Osteoblast (primary cell): Measurements from ENCODE around the gene LAMA4. TPM values are rescaled to one million over a fixed set of nuclear protein-coding genes. Genes with fewer than 3 reads are reported as not detected.

Experiments
- DNase-seq: peaks from one replicate; pipeline ENCODE4 v3.0.0; 2011; ENCODE audit warnings: low spot score, mixed read lengths; ENCODE audit not compliant: insufficient read length; ENCODE audit errors: missing footprints
- H2AFZ ChIP-seq: 2 replicates; pipeline ENCODE4 v1.6.0; 2011; ENCODE audit warnings: mild to moderate bottlenecking, low read length
- H3K27ac ChIP-seq: 2 replicates; pipeline ENCODE4 v1.5.1; 2011; ENCODE audit warnings: mild to moderate bottlenecking, low read depth, low read length, moderate library complexity
- H3K27me3 ChIP-seq: 2 replicates; pipeline ENCODE4 v1.6.0; 2012; ENCODE audit warnings: mild to moderate bottlenecking, control low read depth, inconsistent platforms, low read length, moderate library complexity; ENCODE audit not compliant: insufficient read depth
- H3K36me3 ChIP-seq: 2 replicates; pipeline ENCODE4 v1.5.1; 2011; ENCODE audit warnings: mild to moderate bottlenecking, low read length, control low read depth, moderate library complexity; ENCODE audit not compliant: insufficient read depth
- H3K4me1 ChIP-seq: 2 replicates; pipeline ENCODE4 v1.5.1; 2011; ENCODE audit warnings: mild to moderate bottlenecking, low read length, control low read depth, moderate library complexity; ENCODE audit not compliant: insufficient read depth
- H3K4me2 ChIP-seq: 2 replicates; pipeline ENCODE4 v1.6.0; 2011; ENCODE audit warnings: mild to moderate bottlenecking, low read length; ENCODE audit not compliant: insufficient read depth
- H3K4me3 ChIP-seq: fragments of 200-600 bp; sonication (generic); 3 replicates; pipeline ENCODE4 v1.5.1; 2012; ENCODE audit warnings: mild to moderate bottlenecking, low read length, inconsistent platforms; ENCODE audit not compliant: insufficient read depth
- H3K79me2 ChIP-seq: 2 replicates; pipeline ENCODE4 v1.6.0; 2012; ENCODE audit warnings: mild to moderate bottlenecking, low read length, control low read depth, inconsistent platforms; ENCODE audit not compliant: insufficient read depth
- H3K9me3 ChIP-seq: 2 replicates; pipeline ENCODE4 v1.5.1; 2011; ENCODE audit warnings: low read depth, low read length, control low read depth
- H4K20me1 ChIP-seq: 2 replicates; pipeline ENCODE4 v1.6.0; 2012; ENCODE audit warnings: mild to moderate bottlenecking, low read length, control low read depth; ENCODE audit not compliant: insufficient read depth
- CTCF ChIP-seq: IDR thresholded peaks from 2 replicates; pipeline ENCODE4 v1.5.1; 2011; ENCODE audit warnings: mild to moderate bottlenecking, low read depth, low read length, moderate library complexity; ENCODE audit errors: extremely low read depth
- total RNA-seq: library from RNA; depleted of rRNA; stranded (reverse); fragments of >200 nt; gene quantifications from 2 replicates; pipeline ENCODE4 v1.2.3, GENCODE V29; 2012

Gene LAMA4
- total RNA-seq, 1 donor: 260 TPM

GRCh38 chr6:112258642-112259336, 4.4 kb upstream of the LAMA4 start:
- Histone ChIP-seq H4K20me1 (no peaks in the 10 kb centered on the region), H3K79me2 (peaks cover 12% of the 10 kb centered on the region), H3K27me3 (no peaks in the 10 kb centered on the region), H3K27ac (no peak overlapping the region), H3K4me1 (peaks cover 7% of the 10 kb centered on the region), H3K4me2 (no peak overlapping the region), H2AFZ (no peak overlapping the region), H3K36me3 (no peaks in the 10 kb centered on the region), H3K4me3 (no peak overlapping the region), H3K9me3 (no peaks in the 10 kb centered on the region)
- no peak for DNase-seq
- TF ChIP-seq CTCF: no peak

GRCh38 chr6:112257178-112257855, 3.0 kb upstream of the LAMA4 start:
- Histone ChIP-seq H2AFZ (no peak overlapping the region), H3K27ac (no peak overlapping the region), H3K9me3 (no peaks in the 10 kb centered on the region), H3K36me3 (no peaks in the 10 kb centered on the region), H3K4me3 (no peak overlapping the region), H4K20me1 (peaks cover 4% of the 10 kb centered on the region), H3K4me2 (no peak overlapping the region), H3K4me1 (peaks cover 7% of the 10 kb centered on the region), H3K79me2 (peaks cover 26% of the 10 kb centered on the region), H3K27me3 (no peaks in the 10 kb centered on the region)
- no peak for DNase-seq
- no peak for TF ChIP-seq CTCF

- DNase-seq: no peak
- Histone ChIP-seq H3K4me1 (peaks cover 23% of the 10 kb centered on the region), H3K27ac (peak overlapping the region; percentile 93), H3K36me3 (peaks cover 16% of the 10 kb centered on the region), H3K9me3 (no peaks in the 10 kb centered on the region), H3K4me3 (peak overlapping the region; percentile 95), H3K79me2 (peaks cover 50% of the 10 kb centered on the region), H3K4me2 (peak overlapping the region; percentile 90), H3K27me3 (no peaks in the 10 kb centered on the region), H2AFZ (peak overlapping the region; percentile 82), H4K20me1 (peaks cover 4% of the 10 kb centered on the region)
- no peak for TF ChIP-seq CTCF
Measured at GRCh38 chr6:112254921-112255320, 554 bp upstream of the LAMA4 start.

DNA sequence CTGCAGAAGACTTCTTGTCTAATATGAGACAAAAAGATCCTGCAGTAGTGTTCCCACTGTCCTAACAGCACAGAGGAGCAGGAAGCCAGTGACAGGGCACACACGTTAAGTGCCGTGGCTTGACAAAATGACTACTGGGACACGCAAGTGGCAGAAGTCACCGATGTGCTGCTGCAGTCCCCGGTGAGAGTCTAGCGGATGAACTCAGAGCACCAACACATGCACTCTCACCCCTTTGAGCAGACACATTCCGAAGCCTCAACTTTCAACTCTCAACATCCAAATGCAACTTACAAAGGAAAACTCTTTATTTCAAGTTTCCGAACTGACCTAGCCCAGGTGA, 898 bp downstream of the LAMA4 start:
- Histone ChIP-seq H3K36me3 (peaks cover 24% of the 10 kb centered on the region), H2AFZ (peak overlapping the region; percentile 82), H3K27ac (peak overlapping the region; percentile 93), H3K27me3 (no peaks in the 10 kb centered on the region), H3K9me3 (no peaks in the 10 kb centered on the region), H3K79me2 (peaks cover 64% of the 10 kb centered on the region), H3K4me2 (peak overlapping the region; percentile 90), H3K4me3 (peak overlapping the region; percentile 95), H3K4me1 (peaks cover 30% of the 10 kb centered on the region), H4K20me1 (peaks cover 4% of the 10 kb centered on the region)
- peak; percentile 47 for DNase-seq
- no peak for TF ChIP-seq CTCF
